HEK293 (cell line): ENCODE data around the gene FAM83C.

Source experiments
- CTCF ChIA-PET: fragments of 350-600 bp; formaldehyde crosslinking; extraction: SDS; loops from one replicate; lab custom pipeline; 2021; ENCODE audit warnings: antibody characterized with exemption; lab: Yijun Ruan, JAX
- POLR2A ChIA-PET: fragments of 300-600 bp; formaldehyde crosslinking; extraction: SDS; loops from one replicate; lab custom pipeline; 2020; ENCODE audit warnings: antibody characterized with exemption, inconsistent platforms; lab: Yijun Ruan, JAX
- H3K27ac ChIP-seq: fragments of 200-500 bp; sonication (Bioruptor generic); 2 replicates; pipeline ENCODE4 v1.5.1; 2014; ENCODE audit warnings: low read depth, low read length, control low read depth, inconsistent platforms; ENCODE audit errors: extremely low read depth
- H3K36me3 ChIP-seq, 2 experiments: fragments of 200-500 bp in 1 of 2; sonication (Bioruptor generic) in 1 of 2; 1 replicate in 1 of 2; 2 replicates in 1 of 2; pipeline ENCODE4 v1.5.1; 2014 to 2017; ENCODE audit warnings: inconsistent platforms in 2 of 2, low read length in 2 of 2; ENCODE audit not compliant: control insufficient read depth in 2 of 2, insufficient read depth in 1 of 2
- H3K4me1 ChIP-seq: fragments of 200-500 bp; sonication (Bioruptor generic); 2 replicates; pipeline ENCODE4 v1.5.1; 2014; ENCODE audit warnings: mild to moderate bottlenecking, low read length, inconsistent platforms; ENCODE audit not compliant: control insufficient read depth, insufficient read depth
- H3K4me3 ChIP-seq: 2 replicates; pipeline ENCODE4 v1.5.1; 2011; ENCODE audit warnings: low read depth, mild to moderate bottlenecking, control low read depth, low read length, moderate library complexity
- H3K9me3 ChIP-seq: fragments of 200-500 bp; sonication (Bioruptor generic); 2 replicates; pipeline ENCODE4 v1.5.1; 2014; ENCODE audit warnings: low read depth, low read length, inconsistent platforms; ENCODE audit not compliant: control insufficient read depth, insufficient read depth
- HOXC10 ChIP-seq: sonication (generic); formaldehyde crosslinking; IDR thresholded peaks from 2 replicates; pipeline ENCODE4 v1.8.1; 2023; ENCODE audit warnings: mild to moderate bottlenecking, missing genetic modification reagents
- PRDM2 ChIP-seq: fragments of 450-650 bp; formaldehyde crosslinking; IDR thresholded peaks from 2 replicates; pipeline ENCODE4 v1.5.1; 2016; ENCODE audit warnings: missing biosample characterization, missing genetic modification characterization, borderline replicate concordance
- SCRT2 ChIP-seq: fragments of 450-650 bp; formaldehyde crosslinking; IDR thresholded peaks from 2 replicates; pipeline ENCODE4 v1.5.1; 2016; ENCODE audit warnings: missing biosample characterization, missing genetic modification characterization
- ZFHX2 ChIP-seq: fragments of 450-650 bp; formaldehyde crosslinking; conservative IDR thresholded peaks from 2 replicates; pipeline ENCODE4 v1.5.1; 2016; ENCODE audit warnings: missing biosample characterization, missing genetic modification characterization
- ZFP69B ChIP-seq: fragments of 450-650 bp; formaldehyde crosslinking; IDR thresholded peaks from 2 replicates; pipeline ENCODE4 v1.5.1; 2016; ENCODE audit warnings: missing biosample characterization, missing genetic modification characterization
- ZNF16 ChIP-seq: fragments of 450-650 bp; formaldehyde crosslinking; IDR thresholded peaks from 2 replicates; pipeline ENCODE4 v1.5.1; 2016; ENCODE audit warnings: low read depth, missing biosample characterization, missing genetic modification characterization
- ZNF175 ChIP-seq: fragments of 450-650 bp; formaldehyde crosslinking; IDR thresholded peaks from 2 replicates; pipeline ENCODE4 v1.5.1; 2016; ENCODE audit warnings: missing biosample characterization, missing genetic modification characterization
- ZNF2 ChIP-seq: fragments of 450-650 bp; formaldehyde crosslinking; IDR thresholded peaks from 2 replicates; pipeline ENCODE4 v1.5.1; 2016; ENCODE audit warnings: missing biosample characterization, missing genetic modification characterization
- ZNF221 ChIP-seq: fragments of 450-650 bp; formaldehyde crosslinking; IDR thresholded peaks from 2 replicates; pipeline ENCODE4 v1.5.1; 2017; ENCODE audit warnings: missing biosample characterization, missing genetic modification characterization, borderline replicate concordance
- ZNF248 ChIP-seq: fragments of 450-650 bp; formaldehyde crosslinking; IDR thresholded peaks from 2 replicates; pipeline ENCODE4 v1.5.1; 2017; ENCODE audit warnings: missing biosample characterization, missing genetic modification characterization
- ZNF37A ChIP-seq: fragments of 450-650 bp; IDR thresholded peaks from 2 replicates; pipeline ENCODE4 v1.5.1; 2018; ENCODE audit warnings: missing biosample characterization, missing genetic modification characterization
- ZNF391 ChIP-seq: fragments of 450-650 bp; formaldehyde crosslinking; IDR thresholded peaks from 2 replicates; pipeline ENCODE4 v1.5.1; 2016; ENCODE audit warnings: low read depth, missing biosample characterization, missing genetic modification characterization, borderline replicate concordance
- ZNF394 ChIP-seq: fragments of 450-650 bp; formaldehyde crosslinking; IDR thresholded peaks from 2 replicates; pipeline ENCODE4 v1.5.1; 2016; ENCODE audit warnings: missing biosample characterization, missing genetic modification characterization, mild to moderate bottlenecking, moderate library complexity, borderline replicate concordance
- ZNF488 ChIP-seq: fragments of 450-650 bp; formaldehyde crosslinking; IDR thresholded peaks from 2 replicates; pipeline ENCODE4 v1.5.1; 2016; ENCODE audit warnings: missing biosample characterization, missing genetic modification characterization
- ZNF501 ChIP-seq: fragments of 450-650 bp; formaldehyde crosslinking; IDR thresholded peaks from 2 replicates; pipeline ENCODE4 v1.5.1; 2016; ENCODE audit warnings: missing biosample characterization, missing genetic modification characterization
- ZNF513 ChIP-seq: fragments of 450-650 bp; IDR thresholded peaks from 2 replicates; pipeline ENCODE4 v1.5.1; 2018; ENCODE audit warnings: missing biosample characterization, missing genetic modification characterization
- ZNF560 ChIP-seq: fragments of 450-650 bp; formaldehyde crosslinking; IDR thresholded peaks from 2 replicates; pipeline ENCODE4 v1.5.1; 2017; ENCODE audit warnings: missing biosample characterization, missing genetic modification characterization, borderline replicate concordance
- ZNF561 ChIP-seq: fragments of 450-650 bp; IDR thresholded peaks from 2 replicates; pipeline ENCODE4 v1.5.1; 2018; ENCODE audit warnings: missing biosample characterization, missing genetic modification characterization, borderline replicate concordance
- ZNF610 ChIP-seq: fragments of 450-650 bp; formaldehyde crosslinking; IDR thresholded peaks from 2 replicates; pipeline ENCODE4 v1.5.1; 2016; ENCODE audit warnings: missing biosample characterization, missing genetic modification characterization, borderline replicate concordance
- ZNF660 ChIP-seq: fragments of 450-650 bp; IDR thresholded peaks from 2 replicates; pipeline ENCODE4 v1.5.1; 2018; ENCODE audit warnings: missing biosample characterization, mild to moderate bottlenecking, missing genetic modification characterization
- ZNF785 ChIP-seq: fragments of 450-650 bp; formaldehyde crosslinking; IDR thresholded peaks from 2 replicates; pipeline ENCODE4 v1.5.1; 2016; ENCODE audit warnings: missing biosample characterization, missing genetic modification characterization
- ZNF792 ChIP-seq: fragments of 450-650 bp; formaldehyde crosslinking; IDR thresholded peaks from 2 replicates; pipeline ENCODE4 v1.5.1; 2016; ENCODE audit warnings: missing biosample characterization, missing genetic modification characterization
- ZSCAN4 ChIP-seq: fragments of 450-650 bp; formaldehyde crosslinking; IDR thresholded peaks from 2 replicates; pipeline ENCODE4 v1.5.1; 2017; ENCODE audit warnings: missing biosample characterization, missing genetic modification characterization

FAM83C gene

GRCh38 chr20:35298264-35298663 is 6.0 kb upstream of the FAM83C start (continued):
- TF ChIP-seq ZNF785 (tag by site-specific recombination) (no peak), ZFHX2 (tag by site-specific recombination) (peak; percentile 82), ZNF488 (tag by site-specific recombination) (no peak), ZNF660 (tag by site-specific recombination) (no peak)

- TF ChIP-seq ZNF513 (tag by site-specific recombination) (no peak), ZNF394 (tag by site-specific recombination) (no peak), ZNF16 (tag by site-specific recombination) (no peak)
- Histone ChIP-seq H3K9me3 (no peaks in the 10 kb centered on the region), H3K36me3 (no peaks in the 10 kb centered on the region), H3K27ac (no peak overlapping the region), H3K4me1 (no peaks in the 10 kb centered on the region), H3K4me3 (no peak overlapping the region)
- ChIA-PET CTCF (interaction anchor here (13.7 kb wide), 1 partner anchor 34 kb away, joined by 236 read pairs; no protein-coding TSS in a partner anchor), POLR2A (no interaction called here)
Measured at GRCh38 chr20:35297740-35298139, 5.5 kb upstream of the FAM83C start.

GRCh38 chr20:35297155-35297554 is 4.9 kb upstream of the FAM83C start:
- no peaks in the 10 kb centered on the region for H3K9me3 ChIP-seq
- CTCF ChIA-PET: interaction anchor here (0.9 to 1.0 kb wide), 2 partner anchors 8 to 150 kb away, joined by 3 to 4 read pairs; no protein-coding TSS in a partner anchor
- no peaks in the 10 kb centered on the region for H3K36me3 ChIP-seq
- H3K27ac ChIP-seq: no peak overlapping the region
- POLR2A ChIA-PET: no interaction called here
- H3K4me3 ChIP-seq: no peak overlapping the region
- no peaks in the 10 kb centered on the region for H3K4me1 ChIP-seq
- TF ChIP-seq ZNF391 (tag by site-specific recombination) (no peak), ZNF561 (tag by site-specific recombination) (no peak), ZNF610 (no peak), ZNF2 (tag by site-specific recombination) (no peak), ZNF221 (tag by site-specific recombination) (no peak), HOXC10 (no peak), PRDM2 (tag by site-specific recombination) (no peak), ZNF792 (no peak), ZFHX2 (tag by site-specific recombination) (no peak), SCRT2 (tag by site-specific recombination) (no peak), ZNF248 (tag by site-specific recombination) (no peak), ZNF560 (tag by site-specific recombination) (no peak), ZFP69B (tag by site-specific recombination) (no peak), ZNF175 (tag by site-specific recombination) (no peak), ZNF501 (tag by site-specific recombination) (no peak), ZSCAN4 (tag by site-specific recombination) (no peak), ZNF37A (no peak)
